ENCODE data around the gene DEFB110. TPM values are rescaled to one million over a fixed set of nuclear protein-coding genes. Genes with fewer than 3 reads are reported as not detected.

Gene DEFB110
- total RNA-seq = not detected in 2 replicates

DNA sequence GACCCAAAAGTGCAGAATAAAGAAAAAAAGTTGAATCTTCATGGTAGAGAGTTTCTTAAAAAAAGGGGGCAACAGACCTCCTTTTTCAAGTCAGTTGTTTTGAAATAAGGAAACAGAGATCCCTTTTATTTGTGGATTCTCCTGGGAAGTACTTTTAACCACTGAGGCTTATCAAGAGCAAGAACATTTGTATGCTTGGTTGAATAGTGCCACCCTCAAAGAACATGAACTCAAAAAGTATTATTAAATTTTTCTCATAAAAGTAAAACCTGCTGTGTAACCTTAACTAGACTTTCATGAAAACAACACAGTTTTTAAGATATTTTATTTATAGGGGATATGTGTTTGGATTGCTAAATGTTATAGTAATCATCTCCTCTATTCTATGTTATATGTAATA lies at the start of gene DEFB110:
Gene DEFB110 (minus strand): TSS at position 101 of the 400 bp plus-strand sequence. CDS start 59 bp downstream, at position 42.
- no peak for DNase-seq (ENCODE audit: low read depth)
- Histone ChIP-seq H3K27me3 (ENCODE audit: control insufficient read depth, insufficient read depth, low read length) (no peaks in the 10 kb centered on the region), H3K36me3 (ENCODE audit: control insufficient read depth, insufficient read depth, low read length) (no peaks in the 10 kb centered on the region), H3K4me3 (ENCODE audit: low read depth, low read length) (no peak within 1 kb of the TSS)
- TF ChIP-seq, protein P1, sequence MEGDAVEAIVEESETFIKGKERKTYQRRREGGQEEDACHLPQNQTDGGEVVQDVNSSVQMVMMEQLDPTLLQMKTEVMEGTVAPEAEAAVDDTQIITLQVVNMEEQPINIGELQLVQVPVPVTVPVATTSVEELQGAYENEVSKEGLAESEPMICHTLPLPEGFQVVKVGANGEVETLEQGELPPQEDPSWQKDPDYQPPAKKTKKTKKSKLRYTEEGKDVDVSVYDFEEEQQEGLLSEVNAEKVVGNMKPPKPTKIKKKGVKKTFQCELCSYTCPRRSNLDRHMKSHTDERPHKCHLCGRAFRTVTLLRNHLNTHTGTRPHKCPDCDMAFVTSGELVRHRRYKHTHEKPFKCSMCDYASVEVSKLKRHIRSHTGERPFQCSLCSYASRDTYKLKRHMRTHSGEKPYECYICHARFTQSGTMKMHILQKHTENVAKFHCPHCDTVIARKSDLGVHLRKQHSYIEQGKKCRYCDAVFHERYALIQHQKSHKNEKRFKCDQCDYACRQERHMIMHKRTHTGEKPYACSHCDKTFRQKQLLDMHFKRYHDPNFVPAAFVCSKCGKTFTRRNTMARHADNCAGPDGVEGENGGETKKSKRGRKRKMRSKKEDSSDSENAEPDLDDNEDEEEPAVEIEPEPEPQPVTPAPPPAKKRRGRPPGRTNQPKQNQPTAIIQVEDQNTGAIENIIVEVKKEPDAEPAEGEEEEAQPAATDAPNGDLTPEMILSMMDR (IDR thresholded peaks at IDR 0.05; ENCODE audit: insufficient read depth, low read length, poor library complexity, severe bottlenecking) = no peak

DNA sequence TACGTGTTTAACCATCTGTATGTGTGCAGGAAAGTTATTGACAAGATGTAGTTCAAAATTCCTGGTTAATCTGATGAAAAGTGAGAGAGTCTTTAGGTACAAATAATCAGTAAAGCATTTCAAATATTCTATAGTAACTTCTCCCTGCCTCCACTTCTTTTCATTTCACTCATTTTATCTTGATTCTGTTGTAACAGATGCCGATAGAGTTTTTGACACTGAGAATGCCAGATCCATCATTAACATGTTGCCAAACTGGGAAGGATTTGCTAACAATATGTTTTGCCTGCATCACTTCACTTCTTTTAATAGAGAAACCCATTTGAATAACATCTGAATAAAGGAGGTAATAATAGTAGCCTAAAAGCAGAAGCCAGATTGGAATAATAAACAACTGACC lies 48.3 kb upstream of the DEFB110 start:
- no peak overlapping the region for H3K4me3 ChIP-seq (ENCODE audit: low read depth, low read length)
- no peaks in the 10 kb centered on the region for H3K27me3 ChIP-seq (ENCODE audit: control insufficient read depth, insufficient read depth, low read length)
- TF ChIP-seq, protein P1 (IDR thresholded peaks at IDR 0.05; ENCODE audit: insufficient read depth, low read length, poor library complexity, severe bottlenecking) = no peak
- DNase-seq (ENCODE audit: low read depth) = no peak
- H3K36me3 ChIP-seq (ENCODE audit: control insufficient read depth, insufficient read depth, low read length) = no peaks in the 10 kb centered on the region

DNA sequence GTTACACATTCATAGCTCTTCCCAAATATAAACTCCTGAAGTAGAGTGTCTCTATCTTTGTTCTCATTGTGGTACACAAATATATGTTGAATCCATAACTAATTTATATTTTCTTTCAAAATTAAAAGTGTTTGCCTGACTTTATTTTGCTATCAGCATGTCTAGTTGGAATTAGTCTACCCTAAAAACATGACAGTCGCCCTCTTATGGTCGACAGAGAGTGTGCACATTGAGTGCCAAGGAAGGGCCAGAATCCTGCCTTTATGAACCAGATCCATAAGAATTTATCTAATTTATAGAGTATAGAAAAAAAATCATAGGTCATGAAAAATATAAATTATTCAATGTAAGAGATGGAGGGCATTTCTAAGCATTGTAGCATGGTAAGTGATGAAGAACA lies 40.3 kb upstream of the DEFB110 start:
- TF ChIP-seq, protein P1 (IDR thresholded peaks at IDR 0.05; ENCODE audit: insufficient read depth, low read length, poor library complexity, severe bottlenecking) = peak; percentile 45
- no peak for DNase-seq (ENCODE audit: low read depth)
- Histone ChIP-seq H3K4me3 (ENCODE audit: low read depth, low read length) (no peak overlapping the region), H3K36me3 (ENCODE audit: control insufficient read depth, insufficient read depth, low read length) (no peaks in the 10 kb centered on the region), H3K27me3 (ENCODE audit: control insufficient read depth, insufficient read depth, low read length) (no peaks in the 10 kb centered on the region)

DNA sequence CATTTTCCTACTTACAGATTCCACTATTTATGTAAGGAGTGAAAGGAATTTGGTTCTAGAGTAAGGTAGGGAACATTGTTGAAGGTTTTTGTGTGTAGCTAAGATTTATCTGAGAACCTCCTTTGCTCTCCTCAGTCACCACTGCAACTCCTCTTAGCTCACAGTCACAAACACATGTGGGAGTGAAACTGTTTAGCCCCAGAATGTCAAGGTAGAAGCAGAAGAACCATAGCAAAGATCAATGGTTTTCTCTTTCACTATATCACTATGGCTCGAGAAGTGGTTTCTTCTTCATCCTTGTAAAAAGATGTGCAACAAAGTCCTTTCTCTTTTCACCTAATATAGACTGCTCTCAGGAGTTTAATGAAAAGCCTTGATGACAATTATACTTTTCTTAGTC lies 34.4 kb upstream of the DEFB110 start:
- Histone ChIP-seq H3K36me3 (ENCODE audit: control insufficient read depth, insufficient read depth, low read length) (no peaks in the 10 kb centered on the region), H3K4me3 (ENCODE audit: low read depth, low read length) (no peak overlapping the region), H3K27me3 (ENCODE audit: control insufficient read depth, insufficient read depth, low read length) (no peaks in the 10 kb centered on the region)
- TF ChIP-seq, protein P1 (IDR thresholded peaks at IDR 0.05; ENCODE audit: insufficient read depth, low read length, poor library complexity, severe bottlenecking) = no peak
- DNase-seq (ENCODE audit: low read depth) = no peak

DNA sequence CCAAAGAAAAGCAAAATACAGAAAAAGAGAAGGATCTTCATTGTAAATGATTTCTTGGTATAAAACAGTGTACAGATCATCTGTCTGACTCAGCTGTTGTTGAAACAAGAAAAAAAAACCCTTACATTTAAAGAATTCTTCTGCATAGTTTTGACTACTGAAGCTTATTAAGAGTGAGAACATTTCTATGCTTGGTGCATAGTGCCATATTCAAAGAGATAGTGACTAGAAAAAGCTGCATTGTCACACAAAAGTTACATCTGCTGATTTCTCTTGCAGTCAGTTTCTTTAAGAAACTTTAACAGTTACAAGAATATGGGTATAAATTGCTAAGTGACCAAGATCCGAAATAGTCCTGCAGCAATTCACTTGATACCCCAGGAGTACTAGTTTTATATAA lies 28.0 kb upstream of the DEFB110 start, which contains the start of gene DEFB112:
Gene DEFB112 (minus strand): TSS at position 101 of the 400 bp plus-strand sequence. CDS start 60 bp downstream, at position 41.
- Histone ChIP-seq H3K4me3 (ENCODE audit: low read depth, low read length) (no peak within 1 kb of the TSS), H3K27me3 (ENCODE audit: control insufficient read depth, insufficient read depth, low read length) (no peaks in the 10 kb centered on the region), H3K36me3 (ENCODE audit: control insufficient read depth, insufficient read depth, low read length) (no peaks in the 10 kb centered on the region)
- TF ChIP-seq, protein P1 (IDR thresholded peaks at IDR 0.05; ENCODE audit: insufficient read depth, low read length, poor library complexity, severe bottlenecking) = no peak
- DNase-seq (ENCODE audit: low read depth) = no peak

DNA sequence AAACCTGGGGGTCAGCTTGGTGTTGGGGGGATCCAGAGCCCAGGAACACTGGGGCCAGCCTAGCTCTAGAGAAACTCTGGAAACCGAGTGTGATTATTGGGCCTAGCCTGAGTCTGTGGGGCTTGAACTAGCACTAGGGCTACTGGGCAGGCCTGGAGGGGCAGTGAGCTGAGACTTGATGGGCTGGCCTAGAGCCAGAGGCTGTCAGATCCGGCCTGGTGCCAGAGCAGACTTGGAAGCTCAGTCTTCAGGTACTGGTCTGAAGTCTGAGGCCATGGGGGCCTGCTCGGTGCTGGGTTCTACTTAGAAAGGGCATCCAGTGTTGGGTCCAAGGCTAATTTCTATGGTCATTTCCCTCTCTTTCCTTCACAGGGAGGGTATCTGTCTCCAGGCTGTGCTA lies 25.2 kb upstream of the DEFB110 start:
- Histone ChIP-seq H3K36me3 (ENCODE audit: control insufficient read depth, insufficient read depth, low read length) (no peaks in the 10 kb centered on the region), H3K27me3 (ENCODE audit: control insufficient read depth, insufficient read depth, low read length) (no peaks in the 10 kb centered on the region), H3K4me3 (ENCODE audit: low read depth, low read length) (no peak overlapping the region)
- TF ChIP-seq, protein P1 (IDR thresholded peaks at IDR 0.05; ENCODE audit: insufficient read depth, low read length, poor library complexity, severe bottlenecking) = no peak
- DNase-seq (ENCODE audit: low read depth) = no peak
